DND-41 (cell line): ENCODE results near the gene CDH23.

ENCODE experiments used
- EZH2 ChIP-seq: IDR thresholded peaks from 3 replicates; pipeline ENCODE4 v1.6.1; 2012; ENCODE audit warnings: borderline replicate concordance, low read depth, mild to moderate bottlenecking, moderate library complexity, low read length, inconsistent platforms; ENCODE audit not compliant: severe bottlenecking
- TF ChIP-seq, protein P1 (sequence below): IDR thresholded peaks from 2 replicates; pipeline ENCODE4 v1.5.1; 2012; ENCODE audit warnings: borderline replicate concordance, low read length, moderate library complexity, mild to moderate bottlenecking; ENCODE audit not compliant: poor library complexity, severe bottlenecking; ENCODE audit errors: extremely low read depth

DNA sequence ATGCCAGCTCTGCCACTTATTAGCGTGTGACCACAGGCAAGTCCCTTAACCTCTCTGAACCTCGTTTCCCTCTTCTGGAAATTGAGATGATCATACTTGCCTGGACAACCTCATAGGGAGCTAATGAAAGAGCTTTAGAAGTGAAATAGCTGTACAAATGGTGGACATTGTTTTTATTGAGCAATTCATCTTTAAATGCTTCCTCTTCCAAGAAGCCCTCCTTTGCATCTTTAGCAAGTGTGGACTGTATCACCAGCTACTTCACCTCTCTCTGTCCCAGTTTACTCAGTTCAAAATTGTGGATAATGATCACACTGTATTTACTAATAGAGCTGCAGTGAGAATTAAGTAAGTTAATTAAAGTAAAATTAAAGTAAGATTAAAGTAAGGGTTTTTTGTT, 61.7 kb downstream of the CDH23 start:
- TF ChIP-seq, protein P1, sequence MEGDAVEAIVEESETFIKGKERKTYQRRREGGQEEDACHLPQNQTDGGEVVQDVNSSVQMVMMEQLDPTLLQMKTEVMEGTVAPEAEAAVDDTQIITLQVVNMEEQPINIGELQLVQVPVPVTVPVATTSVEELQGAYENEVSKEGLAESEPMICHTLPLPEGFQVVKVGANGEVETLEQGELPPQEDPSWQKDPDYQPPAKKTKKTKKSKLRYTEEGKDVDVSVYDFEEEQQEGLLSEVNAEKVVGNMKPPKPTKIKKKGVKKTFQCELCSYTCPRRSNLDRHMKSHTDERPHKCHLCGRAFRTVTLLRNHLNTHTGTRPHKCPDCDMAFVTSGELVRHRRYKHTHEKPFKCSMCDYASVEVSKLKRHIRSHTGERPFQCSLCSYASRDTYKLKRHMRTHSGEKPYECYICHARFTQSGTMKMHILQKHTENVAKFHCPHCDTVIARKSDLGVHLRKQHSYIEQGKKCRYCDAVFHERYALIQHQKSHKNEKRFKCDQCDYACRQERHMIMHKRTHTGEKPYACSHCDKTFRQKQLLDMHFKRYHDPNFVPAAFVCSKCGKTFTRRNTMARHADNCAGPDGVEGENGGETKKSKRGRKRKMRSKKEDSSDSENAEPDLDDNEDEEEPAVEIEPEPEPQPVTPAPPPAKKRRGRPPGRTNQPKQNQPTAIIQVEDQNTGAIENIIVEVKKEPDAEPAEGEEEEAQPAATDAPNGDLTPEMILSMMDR, result no peak
- no peak for TF ChIP-seq EZH2
